Middle frontal gyrus (tissue), 1 donor: ENCODE results near the gene PARD6B.
A peak's percentile ranks its signal among the peaks of the same experiment; 100 is the strongest.
"Not testable (repeated sequence)": the region's sequence is repeated elsewhere in the genome, so short reads cannot be mapped to it uniquely, and the experiment has no call there.

Experiments used
- DNase-seq: peaks from one replicate; pipeline ENCODE4 v3.0.0-alpha.2; 2015; ENCODE audit warnings: low spot score; ENCODE audit errors: extremely low spot score

Gene PARD6B, protein sequence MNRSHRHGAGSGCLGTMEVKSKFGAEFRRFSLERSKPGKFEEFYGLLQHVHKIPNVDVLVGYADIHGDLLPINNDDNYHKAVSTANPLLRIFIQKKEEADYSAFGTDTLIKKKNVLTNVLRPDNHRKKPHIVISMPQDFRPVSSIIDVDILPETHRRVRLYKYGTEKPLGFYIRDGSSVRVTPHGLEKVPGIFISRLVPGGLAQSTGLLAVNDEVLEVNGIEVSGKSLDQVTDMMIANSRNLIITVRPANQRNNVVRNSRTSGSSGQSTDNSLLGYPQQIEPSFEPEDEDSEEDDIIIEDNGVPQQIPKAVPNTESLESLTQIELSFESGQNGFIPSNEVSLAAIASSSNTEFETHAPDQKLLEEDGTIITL

GRCh38 chr20:50731055-50731929, at the start of gene PARD6B:
TSS of gene PARD6B (plus strand) at chr20:50731580. CDS start at chr20:50731787, 207 bp downstream.
- peak; percentile 93 for DNase-seq

DNA sequence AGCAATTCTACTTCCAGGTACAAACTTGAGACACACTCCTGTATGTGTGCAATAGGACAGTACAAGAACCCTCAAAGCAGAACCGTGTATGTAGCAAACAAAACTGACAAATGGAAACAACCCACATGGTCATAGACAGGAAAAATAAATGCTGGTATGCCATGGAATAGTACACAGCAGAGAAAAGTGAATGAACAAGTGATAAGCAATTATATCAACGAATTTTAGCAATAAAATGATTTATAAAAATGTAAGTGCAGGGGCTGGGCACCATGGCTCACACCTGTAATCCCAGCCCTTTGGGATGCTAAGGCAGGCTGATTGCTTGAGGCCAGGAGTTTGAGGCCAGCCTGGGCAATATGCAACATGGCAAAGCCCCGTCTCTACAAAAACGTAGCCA, 49.3 kb upstream of the PARD6B start:
- DNase-seq = no peak

DNA sequence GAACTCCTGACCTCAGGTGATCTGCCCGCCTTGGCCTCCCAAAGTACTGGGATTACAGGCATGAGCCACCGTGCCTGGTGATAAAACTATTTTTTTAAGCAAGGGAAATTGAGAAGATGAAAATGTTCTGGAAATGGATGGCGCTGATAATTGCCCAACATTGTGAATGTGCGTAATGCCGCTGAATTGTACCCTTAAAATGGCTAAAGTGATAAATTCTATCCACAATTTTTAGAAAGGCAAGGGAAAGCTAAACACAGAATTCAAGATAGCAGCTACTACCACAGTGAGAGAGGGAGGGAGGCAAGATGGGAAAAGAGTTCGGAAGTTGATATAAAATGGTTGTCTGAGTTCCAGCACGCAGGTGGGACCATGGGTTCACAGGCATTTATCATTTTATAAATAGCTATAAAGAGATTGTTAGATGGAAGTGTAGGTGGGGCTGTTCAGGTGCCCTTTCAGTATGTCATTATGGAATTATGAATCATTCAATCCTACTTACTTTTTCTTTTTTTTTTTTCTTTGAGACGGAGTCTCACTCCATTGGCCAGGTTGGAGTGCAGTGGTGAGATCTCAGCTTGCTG, 48.3 kb upstream of the PARD6B start:
- DNase-seq = no peak

DNA sequence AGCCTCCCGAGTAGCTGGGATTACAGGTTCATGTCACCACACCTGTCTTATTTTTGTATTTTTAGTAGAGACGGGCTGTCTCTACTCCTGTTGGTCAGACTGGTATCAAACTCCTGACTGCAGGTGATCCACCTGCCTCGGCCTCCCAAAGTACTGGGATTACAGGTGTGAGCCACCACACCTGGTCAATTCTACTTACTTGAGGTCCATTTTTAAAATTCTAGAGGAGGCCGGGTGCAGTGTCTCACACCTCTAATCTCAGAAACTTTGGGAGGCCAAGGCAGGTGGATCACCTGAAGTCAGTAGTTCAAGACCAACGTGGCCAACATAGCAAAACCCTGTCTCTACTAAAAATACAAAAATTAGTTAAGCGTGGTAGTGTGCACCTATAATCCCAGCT, 47.8 kb upstream of the PARD6B start:
- no peak for DNase-seq

GRCh38 chr20:50686821-50687220, 44.6 kb upstream of the PARD6B start:
- no peak for DNase-seq

- no peak for DNase-seq
Observed at GRCh38 chr20:50688256-50688975, 43.0 kb upstream of the PARD6B start.

DNA sequence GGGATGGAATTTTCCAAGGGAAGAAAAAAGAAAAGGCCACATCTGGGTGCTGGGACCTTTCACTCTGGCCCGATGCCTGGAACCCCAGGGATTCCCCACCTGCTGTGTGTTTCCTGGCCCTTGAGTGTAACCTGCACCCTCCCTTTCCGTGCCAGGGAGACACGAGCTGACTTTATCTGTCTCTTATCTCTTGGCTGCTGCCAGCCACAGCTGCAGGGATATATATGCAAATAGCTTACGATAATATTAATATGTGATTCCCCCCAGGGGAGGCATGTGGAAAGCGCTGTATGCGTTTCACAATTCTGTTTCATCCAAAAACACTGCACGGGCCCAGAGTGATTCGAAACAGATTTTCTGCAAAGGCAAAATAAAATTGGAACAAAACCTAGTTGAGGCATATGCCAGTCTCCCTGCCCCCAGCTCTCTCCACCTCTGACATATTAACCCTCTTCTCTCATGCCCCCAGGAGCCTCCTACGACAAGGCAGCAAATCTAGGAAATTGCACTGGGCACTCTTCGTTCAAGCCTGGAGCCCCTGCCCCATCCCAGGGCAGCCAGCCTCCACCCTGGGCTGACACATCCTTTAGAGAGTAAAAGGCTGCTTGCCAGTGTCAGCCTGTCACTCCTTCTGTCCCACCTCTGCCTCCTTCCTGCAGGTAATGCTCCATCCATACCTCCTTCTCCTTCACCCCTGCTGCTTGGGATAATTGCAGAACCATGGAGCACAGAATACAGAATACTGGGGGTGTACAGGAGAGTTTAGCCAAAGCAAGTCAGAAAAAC, 41.3 kb upstream of the PARD6B start:
- DNase-seq = no peak

- no peak for DNase-seq
Observed at GRCh38 chr20:50690650-50691572, 40.5 kb upstream of the PARD6B start, which contains the start of gene RIPOR3. TSS of gene RIPOR3 (minus strand) at chr20:50691542. CDS start at chr20:50691128, 414 bp downstream.

DNA sequence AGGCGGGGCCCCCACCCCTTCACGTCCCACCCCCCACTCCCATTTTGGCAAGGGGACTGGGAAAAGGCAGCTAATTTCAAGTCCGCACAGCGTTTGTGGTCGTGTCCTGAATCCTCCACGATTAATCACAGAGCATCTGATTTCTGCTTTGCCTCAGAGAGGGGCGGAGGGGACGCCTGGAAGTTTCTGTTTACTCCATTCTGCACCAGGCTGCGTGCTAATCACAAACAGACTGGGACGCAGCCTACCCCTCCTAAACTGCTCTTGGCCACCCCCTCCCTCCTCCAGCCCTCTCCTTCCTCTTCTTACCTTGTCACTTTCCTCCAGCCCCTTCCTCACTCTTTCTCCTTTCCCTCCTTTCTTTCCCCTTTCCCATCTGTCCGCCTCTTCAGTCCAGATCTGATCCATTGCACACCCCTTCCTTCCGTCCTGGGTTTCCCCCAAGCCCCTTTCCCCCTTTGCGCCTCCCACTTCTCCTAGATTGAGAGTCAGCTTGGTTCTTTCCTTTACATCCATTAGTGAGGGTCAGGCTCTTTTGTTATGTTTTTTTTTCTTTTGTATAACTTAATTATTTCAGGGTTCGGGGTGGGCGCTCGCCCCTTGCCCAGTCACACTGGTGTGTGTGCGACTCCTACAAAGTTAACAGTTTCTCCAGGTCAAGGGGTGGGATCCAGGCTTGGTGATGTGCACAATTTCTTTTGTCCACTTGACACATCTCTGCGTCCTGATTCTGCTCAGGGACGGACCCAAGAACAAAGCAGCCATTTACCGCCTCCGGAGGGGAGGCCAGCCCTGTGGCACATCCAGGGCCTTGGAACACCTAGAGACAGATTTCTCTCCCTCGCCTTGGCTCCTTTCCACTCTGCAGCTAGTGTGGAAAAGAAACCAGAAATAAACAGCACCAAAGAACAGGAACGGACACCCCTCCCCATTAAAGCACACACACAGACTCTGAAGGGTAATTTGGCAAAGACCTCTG, 39.5 kb upstream of the PARD6B start:
- no peak for DNase-seq

DNA sequence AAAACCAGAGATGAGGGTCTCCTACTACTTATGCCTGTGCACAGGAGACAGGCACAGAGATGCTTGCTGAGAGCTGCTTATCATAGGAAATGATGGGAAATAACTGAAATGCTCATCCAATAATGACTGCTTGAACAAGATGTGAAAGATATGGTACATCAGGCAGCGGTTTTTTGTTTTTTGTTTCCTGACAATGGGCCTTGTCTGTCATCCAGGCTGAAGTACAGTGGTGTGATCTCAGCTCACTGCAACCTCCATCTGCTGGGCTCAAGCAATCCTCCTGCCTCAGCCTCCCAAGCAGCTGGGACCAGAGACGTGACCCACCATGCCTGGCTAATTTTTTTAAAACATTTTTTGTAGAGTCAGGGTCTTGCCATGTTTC, 38.8 kb upstream of the PARD6B start:
- no peak for DNase-seq

DNA sequence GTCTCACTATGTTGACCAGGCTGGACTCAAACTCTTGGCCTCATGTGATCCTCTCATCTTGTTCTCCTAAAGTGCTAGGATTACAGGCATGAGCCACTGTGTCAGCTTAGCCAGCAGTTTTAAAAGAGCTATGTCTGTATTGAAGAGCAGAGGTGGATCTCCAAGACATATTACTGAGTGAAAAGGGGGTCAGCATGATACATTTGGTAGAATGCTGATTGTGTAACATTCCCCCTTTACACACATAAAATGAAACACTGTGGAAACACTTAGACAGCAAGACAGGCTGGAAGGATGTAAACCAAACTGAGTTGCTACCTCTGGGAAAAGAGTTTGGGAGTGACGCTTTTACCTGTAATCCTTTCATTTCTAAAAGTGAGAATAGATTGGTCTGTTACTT, 38.4 kb upstream of the PARD6B start:
- no peak for DNase-seq

- DNase-seq = no peak
Observed at GRCh38 chr20:50694379-50695134, 36.8 kb upstream of the PARD6B start.

DNA sequence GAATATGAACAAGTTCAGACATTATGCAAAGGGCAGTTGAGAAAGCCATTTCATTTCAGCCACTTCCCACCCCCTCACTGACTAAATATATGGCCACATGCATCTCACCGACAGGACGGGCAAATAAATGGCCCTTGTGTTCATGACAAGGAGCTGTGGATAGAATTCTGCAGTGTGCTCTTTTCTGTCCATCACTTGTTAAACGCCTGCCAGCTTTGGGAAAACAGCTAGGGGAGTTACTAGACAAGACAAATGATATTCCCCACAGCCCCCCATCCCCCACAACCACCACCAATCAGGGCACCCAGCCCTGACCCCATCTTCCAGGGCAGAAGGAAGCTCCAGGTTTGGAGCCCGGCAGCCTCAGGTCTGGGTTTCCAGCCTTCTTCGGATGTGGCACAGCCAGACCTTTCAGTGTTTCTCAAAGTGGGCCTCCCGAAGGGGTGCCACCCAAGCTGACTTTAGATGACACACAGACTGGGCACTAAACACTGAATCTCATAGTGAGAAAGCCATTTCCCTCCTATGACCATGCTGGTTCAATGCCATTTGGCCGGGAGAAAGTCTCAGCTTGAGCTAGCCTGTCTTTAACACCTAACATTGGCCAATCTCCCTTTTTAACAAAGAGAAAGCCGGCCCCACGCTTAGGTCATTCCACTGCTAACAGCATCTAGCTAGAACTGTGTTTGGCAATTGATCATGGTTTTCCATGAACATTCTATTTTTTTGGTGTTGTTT, 36.1 kb upstream of the PARD6B start:
- no peak for DNase-seq

GRCh38 chr20:50698255-50698654, 33.1 kb upstream of the PARD6B start:
- not testable (repeated sequence) for DNase-seq

- DNase-seq = no peak
Observed at GRCh38 chr20:50699688-50700087, 31.7 kb upstream of the PARD6B start.

DNA sequence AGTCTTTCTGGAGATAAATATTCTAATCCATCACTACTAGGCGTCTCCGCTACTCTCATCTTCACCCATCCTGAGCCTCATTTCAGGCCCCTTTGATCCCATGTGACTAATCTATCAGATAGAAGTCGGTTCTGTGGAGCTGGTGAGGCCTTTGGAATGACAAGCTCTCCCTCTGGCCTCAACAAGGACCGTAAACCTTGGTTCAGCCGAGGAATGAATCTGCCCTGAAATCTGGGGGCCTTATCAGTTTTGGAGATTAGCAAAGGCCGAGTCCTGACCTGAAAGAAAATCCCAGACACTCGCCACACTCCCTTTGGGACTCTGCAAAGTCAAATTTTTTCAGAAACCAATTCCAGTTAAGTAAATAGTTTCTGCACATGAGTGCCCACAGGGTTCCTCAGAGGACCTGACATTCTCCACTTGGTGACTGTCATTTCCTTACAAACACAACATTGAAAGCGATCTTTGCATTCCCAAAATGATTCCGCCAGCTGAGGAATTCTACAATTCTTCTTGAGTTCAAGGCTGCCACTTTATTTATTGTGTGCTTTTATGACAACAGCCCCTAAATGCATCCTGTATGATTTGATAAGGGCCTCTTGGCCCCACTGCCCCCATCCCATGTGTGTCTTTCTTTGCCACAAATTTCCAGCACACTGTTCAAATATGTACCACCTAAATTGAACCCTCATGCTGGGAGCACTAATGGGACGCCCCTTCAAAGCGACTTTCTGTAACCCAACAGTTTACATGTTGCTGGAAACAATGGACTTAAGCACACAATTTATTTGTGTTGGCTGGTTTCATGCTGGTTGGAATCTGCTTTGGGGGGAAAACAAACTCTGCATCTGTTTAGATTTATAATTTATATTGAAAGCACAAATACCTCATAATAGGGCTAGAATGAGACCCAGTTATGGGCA, 30.1 kb upstream of the PARD6B start:
- no peak for DNase-seq
